ENCODE measurements around the gene WDR37. TPM values are rescaled to one million over a fixed set of nuclear protein-coding genes. Genes with fewer than 3 reads are reported as not detected.

Gene WDR37
- polyA plus RNA-seq, 2 of the 4 experiments (the other 2 are of a cell fraction), result 5.9 to 7.1 TPM

GRCh38 chr10:1155791-1156615, 99.8 kb downstream of the WDR37 start:
- ATAC-seq (no peak), DNase-seq (ENCODE audit: low read depth in 1 of 2, low spot score in 1 of 2) (no peak), FAIRE-seq (no peak)
- TF ChIP-seq ZNF302 (CRISPR knock-in tag; IDR thresholded peaks at IDR 0.05) (no peak), POLR2A (IDR thresholded peaks at IDR 0.05; ENCODE audit: low read length) (no peak), NFE2L2 (conservative IDR thresholded peaks at IDR 0.05; ENCODE audit: low read length) (no peak), ESRRA (IDR thresholded peaks at IDR 0.05; ENCODE audit: borderline replicate concordance, low read length) (no peak), MAZ (IDR thresholded peaks at IDR 0.05; ENCODE audit: borderline replicate concordance, low read depth, low read length) (no peak), MYC (IDR thresholded peaks at IDR 0.05; ENCODE audit: borderline replicate concordance, low read length) (no peak), HEYL (CRISPR knock-in tag; IDR thresholded peaks at IDR 0.05) (no peak), ZC3H11A (IDR thresholded peaks at IDR 0.05) (no peak), CEBPB (IDR thresholded peaks at IDR 0.05) (no peak), EHF (CRISPR knock-in tag; IDR thresholded peaks at IDR 0.05) (no peak), TFCP2L1 (CRISPR knock-in tag; IDR thresholded peaks at IDR 0.05) (no peak), PHF8 (IDR thresholded peaks at IDR 0.05; ENCODE audit: borderline replicate concordance, low read depth) (no peak), CBX8 (IDR thresholded peaks at IDR 0.05) (no peak), HES2 (IDR thresholded peaks at IDR 0.05) (no peak)
- ChIA-PET POLR2A (no interaction called here), CTCF (no interaction called here)
- Histone ChIP-seq H3K27ac (no peak overlapping the region), H3K4me1 (no peaks in the 10 kb centered on the region), H3K4me2 (no peak overlapping the region), H3K4me3 (no peak overlapping the region), H3K9me3 (no peaks in the 10 kb centered on the region)
- 54% methylated on average over 12 of the region's 20 CpGs for WGBS (ENCODE audit: missing lambda C conversion rate)

- ATAC-seq, result no peak
- TF ChIP-seq USF2 (IDR thresholded peaks at IDR 0.05) (0 out of 2 replicates have a peak, but pooled peaks have one; percentile 5), JUNB (IDR thresholded peaks at IDR 0.05) (no peak), E2F6 (IDR thresholded peaks at IDR 0.05; ENCODE audit: borderline replicate concordance, low read depth) (no peak)
- no peak overlapping the region for H3K4me2 ChIP-seq
These were observed 100.4 kb downstream of the WDR37 start for GRCh38 chr10:1156616-1156886.

DNA sequence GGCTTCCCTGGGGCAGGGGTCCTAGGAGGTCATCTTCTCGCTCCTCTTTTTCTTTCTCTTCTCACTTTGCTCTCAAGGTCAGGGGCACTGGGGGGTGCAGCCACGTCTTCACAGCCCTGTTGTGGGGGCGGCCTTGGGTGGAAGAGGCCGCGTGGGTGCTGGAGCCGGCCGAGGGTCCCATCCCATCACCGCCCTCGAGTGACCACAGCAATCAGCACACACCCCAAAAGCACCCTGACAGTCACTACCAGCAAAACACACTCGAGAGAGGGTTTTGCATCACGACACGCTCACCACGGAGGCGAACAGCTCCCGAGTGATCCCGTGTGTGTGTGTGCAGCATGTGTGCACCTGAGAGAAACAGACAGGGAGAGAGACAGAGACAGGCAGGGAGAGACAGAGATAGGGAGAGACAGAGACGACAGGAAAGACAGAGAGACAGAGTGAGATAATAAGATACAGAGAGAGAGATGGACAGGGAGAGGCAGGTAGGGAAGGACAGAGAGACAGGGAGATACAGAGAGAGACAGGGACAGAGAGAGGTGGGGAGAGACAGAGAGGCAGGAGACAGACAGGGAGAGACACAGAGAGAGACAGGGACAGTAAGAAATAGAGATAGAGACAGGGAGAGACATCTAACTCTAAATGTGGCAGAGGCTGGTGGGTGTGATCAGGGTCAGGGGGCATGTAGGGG, 100.9 kb downstream of the WDR37 start:
- DNase-seq (ENCODE audit: low read depth in 1 of 2, low spot score in 1 of 2) (no peak), ATAC-seq (no peak), FAIRE-seq (no peak)
- ChIA-PET POLR2A (no interaction called here), CTCF (no interaction called here)
- Histone ChIP-seq H3K27ac (no peak overlapping the region), H3K4me2 (no peak overlapping the region), H3K4me1 (no peaks in the 10 kb centered on the region), H3K4me3 (no peak overlapping the region), H3K9me3 (no peaks in the 10 kb centered on the region)
- WGBS (ENCODE audit: missing lambda C conversion rate), result 38% methylated on average over 17 of the region's 17 CpGs
- TF ChIP-seq, protein P1, sequence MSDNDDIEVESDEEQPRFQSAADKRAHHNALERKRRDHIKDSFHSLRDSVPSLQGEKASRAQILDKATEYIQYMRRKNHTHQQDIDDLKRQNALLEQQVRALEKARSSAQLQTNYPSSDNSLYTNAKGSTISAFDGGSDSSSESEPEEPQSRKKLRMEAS (IDR thresholded peaks at IDR 0.05), result no peak
- TF ChIP-seq POLR2A (IDR thresholded peaks at IDR 0.05; ENCODE audit: low read length) (no peak), HES2 (IDR thresholded peaks at IDR 0.05) (no peak), MAZ (IDR thresholded peaks at IDR 0.05; ENCODE audit: borderline replicate concordance, low read depth, low read length) (no peak), RARB (CRISPR knock-in tag; IDR thresholded peaks at IDR 0.05) (no peak), NR3C1 (IDR thresholded peaks at IDR 0.05) (no peak), ZC3H11A (IDR thresholded peaks at IDR 0.05) (no peak), HOXA7 (CRISPR knock-in tag; IDR thresholded peaks at IDR 0.05) (no peak), RCOR1 (IDR thresholded peaks at IDR 0.05; ENCODE audit: low read depth, low read length) (no peak), HDAC2 (IDR thresholded peaks at IDR 0.05) (no peak), ATOH8 (CRISPR knock-in tag; IDR thresholded peaks at IDR 0.05; ENCODE audit: low read depth) (no peak), ZNF302 (CRISPR knock-in tag; IDR thresholded peaks at IDR 0.05) (no peak), CBX8 (IDR thresholded peaks at IDR 0.05) (no peak)
- TF ChIP-seq, protein P2, sequence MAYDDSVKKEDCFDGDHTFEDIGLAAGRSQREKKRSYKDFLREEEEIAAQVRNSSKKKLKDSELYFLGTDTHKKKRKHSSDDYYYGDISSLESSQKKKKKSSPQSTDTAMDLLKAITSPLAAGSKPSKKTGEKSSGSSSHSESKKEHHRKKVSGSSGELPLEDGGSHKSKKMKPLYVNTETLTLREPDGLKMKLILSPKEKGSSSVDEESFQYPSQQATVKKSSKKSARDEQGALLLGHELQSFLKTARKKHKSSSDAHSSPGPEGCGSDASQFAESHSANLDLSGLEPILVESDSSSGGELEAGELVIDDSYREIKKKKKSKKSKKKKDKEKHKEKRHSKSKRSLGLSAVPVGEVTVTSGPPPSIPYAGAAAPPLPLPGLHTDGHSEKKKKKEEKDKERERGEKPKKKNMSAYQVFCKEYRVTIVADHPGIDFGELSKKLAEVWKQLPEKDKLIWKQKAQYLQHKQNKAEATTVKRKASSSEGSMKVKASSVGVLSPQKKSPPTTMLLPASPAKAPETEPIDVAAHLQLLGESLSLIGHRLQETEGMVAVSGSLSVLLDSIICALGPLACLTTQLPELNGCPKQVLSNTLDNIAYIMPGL (CRISPR knock-in tag; IDR thresholded peaks at IDR 0.05; ENCODE audit: borderline replicate concordance), result no peak
- TF ChIP-seq, protein P3, sequence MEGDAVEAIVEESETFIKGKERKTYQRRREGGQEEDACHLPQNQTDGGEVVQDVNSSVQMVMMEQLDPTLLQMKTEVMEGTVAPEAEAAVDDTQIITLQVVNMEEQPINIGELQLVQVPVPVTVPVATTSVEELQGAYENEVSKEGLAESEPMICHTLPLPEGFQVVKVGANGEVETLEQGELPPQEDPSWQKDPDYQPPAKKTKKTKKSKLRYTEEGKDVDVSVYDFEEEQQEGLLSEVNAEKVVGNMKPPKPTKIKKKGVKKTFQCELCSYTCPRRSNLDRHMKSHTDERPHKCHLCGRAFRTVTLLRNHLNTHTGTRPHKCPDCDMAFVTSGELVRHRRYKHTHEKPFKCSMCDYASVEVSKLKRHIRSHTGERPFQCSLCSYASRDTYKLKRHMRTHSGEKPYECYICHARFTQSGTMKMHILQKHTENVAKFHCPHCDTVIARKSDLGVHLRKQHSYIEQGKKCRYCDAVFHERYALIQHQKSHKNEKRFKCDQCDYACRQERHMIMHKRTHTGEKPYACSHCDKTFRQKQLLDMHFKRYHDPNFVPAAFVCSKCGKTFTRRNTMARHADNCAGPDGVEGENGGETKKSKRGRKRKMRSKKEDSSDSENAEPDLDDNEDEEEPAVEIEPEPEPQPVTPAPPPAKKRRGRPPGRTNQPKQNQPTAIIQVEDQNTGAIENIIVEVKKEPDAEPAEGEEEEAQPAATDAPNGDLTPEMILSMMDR (IDR thresholded peaks at IDR 0.05), result no peak

More at GRCh38 chr10:1156616-1156886, 100.4 kb downstream of the WDR37 start:
- Histone ChIP-seq H3K9me3 (no peaks in the 10 kb centered on the region), H3K4me3 (no peak overlapping the region), H3K27ac (no peak overlapping the region), H3K4me1 (no peaks in the 10 kb centered on the region)
- no peak for DNase-seq (ENCODE audit: low read depth in 1 of 2, low spot score in 1 of 2)
- WGBS (ENCODE audit: missing lambda C conversion rate), result 49% methylated on average over 8 of the region's 8 CpGs
- no peak for FAIRE-seq
- ChIA-PET CTCF (no interaction called here), POLR2A (no interaction called here)
